Activated CD4-positive, alpha-beta T cell treated with anti-CD3 and anti-CD28 coated beads, Interleukin-2, amount 50 U/mL, for 48 hours (primary cell): ENCODE data around the gene TRAPPC5.

Source experiments
- DNase-seq, 2 experiments: peaks; one replicate each; pipeline ENCODE4 v3.0.0-alpha.2; 2020

The TRAPPC5 gene

DNA sequence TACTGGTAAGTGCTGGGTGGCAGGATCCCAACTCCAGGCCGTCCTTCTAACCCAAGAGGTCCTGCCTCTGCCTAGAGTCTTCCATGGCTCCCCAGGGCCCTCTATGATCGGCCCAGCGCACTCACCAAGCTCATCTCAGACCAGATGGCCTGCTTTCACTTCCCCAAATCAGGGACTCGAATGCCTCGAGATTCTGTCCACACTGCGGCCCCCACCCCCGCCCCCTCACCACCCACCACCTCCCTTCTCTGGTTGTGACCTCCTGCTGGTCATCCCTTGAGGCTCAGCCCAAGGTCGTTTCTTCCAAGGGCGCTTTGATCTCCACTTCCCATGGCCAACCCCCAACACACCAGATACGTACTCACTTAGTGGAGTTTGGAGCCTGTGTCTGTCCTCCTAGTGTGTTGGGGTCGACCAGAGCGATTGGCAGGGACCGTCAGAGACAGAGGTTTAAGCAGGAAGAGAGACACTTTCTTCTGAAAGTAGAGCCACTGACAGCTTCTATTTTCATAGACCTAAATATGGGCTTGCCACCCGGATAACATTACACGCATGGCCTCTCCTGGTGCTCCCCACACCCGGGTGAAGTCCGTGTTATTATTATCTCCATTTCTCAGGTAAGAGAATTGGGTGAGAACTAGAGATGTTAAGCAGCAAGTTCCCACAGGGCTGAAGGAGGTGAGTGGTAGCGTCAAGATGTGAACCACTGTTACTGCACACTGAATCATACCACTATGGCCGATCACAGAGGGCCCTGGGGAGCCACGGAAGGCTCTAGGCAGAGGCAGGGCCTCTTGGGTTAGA, 21.2 kb downstream of the TRAPPC5 start, which contains the start of gene FCER2:
FCER2 (minus strand) TSS at position 478 of the 804 bp plus-strand sequence. CDS start 2,371 bp downstream, outside the sequence.
- DNase-seq: no peak

DNA sequence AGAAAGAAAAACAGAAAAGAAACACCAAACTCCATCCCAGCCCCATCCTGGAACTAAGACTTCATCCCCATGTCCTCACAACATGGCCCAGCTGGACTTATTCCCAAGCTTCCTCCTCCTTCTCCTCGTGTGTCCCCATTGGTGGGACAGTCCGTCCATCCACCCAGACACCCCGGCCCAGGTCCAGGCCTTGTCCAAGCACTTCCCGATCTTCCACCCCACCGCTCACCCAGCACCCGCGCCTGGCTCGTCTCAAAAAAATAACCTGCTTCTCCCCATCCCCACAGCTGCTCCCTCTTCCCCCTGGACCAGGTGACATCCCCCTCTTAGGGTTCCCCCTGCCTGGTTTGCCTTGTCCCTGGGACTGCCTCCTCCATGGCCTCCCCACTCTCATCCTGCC, 22.7 kb downstream of the TRAPPC5 start:
- DNase-seq: no peak

DNA sequence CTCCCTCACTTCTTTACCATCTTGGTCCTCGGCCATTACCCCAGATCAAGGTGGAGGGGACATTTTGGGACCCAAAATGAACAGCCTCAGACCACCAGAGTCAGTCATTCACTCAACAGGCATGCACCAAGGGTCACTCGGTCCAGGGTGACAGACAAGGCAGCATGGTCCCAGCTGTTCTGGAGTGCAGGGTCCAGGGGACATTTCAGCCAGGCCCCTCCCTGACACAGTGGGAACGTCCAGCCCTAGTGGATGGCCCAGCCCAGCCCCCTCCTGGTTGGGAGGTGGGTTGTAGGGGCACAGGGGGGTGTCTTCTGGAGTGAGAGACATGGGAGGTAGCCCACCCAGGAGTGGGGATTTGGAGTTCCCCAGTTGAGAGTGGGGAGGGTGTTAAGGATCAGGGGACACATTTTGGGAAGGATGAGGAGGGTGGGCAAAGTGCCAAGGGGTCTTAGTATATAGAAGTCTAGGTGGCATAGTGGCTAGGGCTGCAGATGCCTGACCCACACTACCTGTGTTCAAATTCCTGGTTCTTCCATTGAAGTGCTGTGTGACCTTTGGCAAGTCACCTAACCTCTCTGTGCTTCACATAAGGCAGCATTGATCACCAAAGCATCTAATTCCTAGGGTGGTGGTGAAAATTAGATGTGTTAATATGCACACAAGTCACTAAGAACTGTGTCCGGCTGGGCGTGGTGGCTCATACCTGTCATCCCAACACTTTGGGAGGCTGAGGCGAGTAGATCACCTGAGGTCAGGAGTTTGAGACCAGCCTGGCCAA, 23.8 kb downstream of the TRAPPC5 start:
- no peak for DNase-seq

DNA sequence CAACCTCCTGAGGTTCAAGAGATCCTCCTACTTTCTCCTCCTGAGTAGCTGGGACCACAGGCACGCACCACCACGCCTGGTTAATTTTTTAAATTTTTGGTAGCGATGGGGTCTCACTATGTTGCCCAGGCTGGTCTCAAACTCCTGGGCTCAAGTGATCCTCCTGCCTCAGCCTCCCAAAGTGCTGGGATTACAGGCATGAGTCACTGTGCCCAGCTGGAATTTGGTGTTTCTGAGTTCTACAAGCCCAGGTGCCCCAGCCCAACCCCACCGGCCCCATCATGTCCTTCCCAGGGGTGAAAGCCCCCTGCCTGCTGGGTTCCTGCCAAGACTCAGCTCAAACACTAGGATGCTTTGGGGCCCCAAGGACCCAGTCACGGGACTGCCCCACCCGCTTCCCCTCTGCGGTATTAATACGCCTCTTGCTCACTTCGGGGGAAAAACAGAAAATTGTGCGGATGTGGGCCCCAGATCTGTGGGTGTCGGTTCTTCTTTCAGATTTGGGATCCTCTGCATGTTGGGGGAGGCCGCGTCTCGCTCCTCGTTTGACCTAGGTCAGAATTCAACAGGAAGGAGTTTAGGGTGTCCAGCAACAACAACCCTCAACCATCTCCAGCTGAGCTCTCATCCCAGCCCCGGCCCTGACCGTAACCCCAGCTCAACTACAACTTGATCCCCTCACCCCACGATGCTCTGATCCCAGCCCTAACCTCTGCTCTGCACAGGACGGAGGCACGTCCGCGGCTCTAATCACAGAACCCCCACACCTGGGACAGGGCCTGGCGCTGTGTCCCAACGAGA, 25.0 kb downstream of the TRAPPC5 start:
- DNase-seq: peak; percentile 75 to 82

DNA sequence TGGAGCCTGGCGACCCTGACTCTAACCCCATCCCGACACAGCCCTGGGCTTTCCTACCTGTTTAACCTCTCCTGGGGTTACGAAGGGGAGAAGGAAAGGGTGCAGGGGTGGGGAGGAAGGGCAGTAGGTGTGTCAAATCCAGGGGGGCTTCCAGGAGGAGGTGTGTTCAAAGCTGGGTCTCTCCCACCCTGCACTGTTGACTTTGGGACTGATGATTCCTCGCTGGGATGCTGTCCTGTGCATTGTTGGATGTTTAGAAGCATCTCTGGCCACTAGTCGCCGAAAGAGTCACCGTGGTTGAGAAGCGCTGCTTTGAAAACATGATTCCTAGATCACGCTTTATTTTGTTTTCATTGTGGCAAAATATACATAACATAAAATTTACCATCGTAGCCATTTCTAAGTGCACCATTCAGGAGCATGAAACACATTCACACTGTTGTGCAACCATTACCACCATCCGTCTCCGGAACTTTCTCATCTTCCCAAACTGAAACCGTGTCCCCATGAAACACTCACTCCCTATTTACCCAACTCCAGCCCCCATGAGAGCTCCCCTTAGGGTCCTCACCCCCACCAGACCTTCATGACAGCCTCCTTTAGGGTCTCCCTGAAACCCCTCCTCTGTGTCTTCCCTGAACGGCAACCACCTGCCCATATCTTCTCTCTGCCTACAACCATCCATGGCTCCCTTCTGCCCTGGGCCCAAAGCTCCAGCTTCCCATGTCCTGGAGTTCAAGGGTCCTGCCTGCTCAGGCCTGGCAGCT, 25.7 kb downstream of the TRAPPC5 start:
- DNase-seq: no peak

DNA sequence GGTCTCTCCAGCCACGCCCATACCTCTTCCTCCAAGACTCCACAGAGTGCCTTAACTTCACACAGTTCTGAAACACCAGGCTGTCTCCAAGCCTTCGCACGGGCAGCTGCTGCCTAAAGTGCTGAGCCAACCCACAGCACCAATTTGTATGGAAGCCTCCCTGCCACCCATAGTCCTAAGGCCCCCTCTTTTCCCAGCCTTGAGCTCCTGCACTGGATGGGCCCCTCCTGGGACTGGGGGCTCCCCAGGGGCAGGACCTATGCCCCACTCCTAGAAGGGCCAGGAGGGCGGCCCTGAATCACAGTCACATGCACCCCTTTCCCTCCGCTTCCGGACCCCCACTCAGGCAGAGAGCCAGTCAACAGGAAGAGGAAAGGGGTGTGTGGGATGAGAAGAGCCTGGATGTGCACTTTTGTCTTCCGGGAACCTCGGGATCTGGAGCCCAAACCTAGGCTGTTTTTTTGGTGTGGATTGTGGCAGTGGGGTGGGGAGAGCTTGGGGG, 26.4 kb downstream of the TRAPPC5 start:
- no peak for DNase-seq

DNA sequence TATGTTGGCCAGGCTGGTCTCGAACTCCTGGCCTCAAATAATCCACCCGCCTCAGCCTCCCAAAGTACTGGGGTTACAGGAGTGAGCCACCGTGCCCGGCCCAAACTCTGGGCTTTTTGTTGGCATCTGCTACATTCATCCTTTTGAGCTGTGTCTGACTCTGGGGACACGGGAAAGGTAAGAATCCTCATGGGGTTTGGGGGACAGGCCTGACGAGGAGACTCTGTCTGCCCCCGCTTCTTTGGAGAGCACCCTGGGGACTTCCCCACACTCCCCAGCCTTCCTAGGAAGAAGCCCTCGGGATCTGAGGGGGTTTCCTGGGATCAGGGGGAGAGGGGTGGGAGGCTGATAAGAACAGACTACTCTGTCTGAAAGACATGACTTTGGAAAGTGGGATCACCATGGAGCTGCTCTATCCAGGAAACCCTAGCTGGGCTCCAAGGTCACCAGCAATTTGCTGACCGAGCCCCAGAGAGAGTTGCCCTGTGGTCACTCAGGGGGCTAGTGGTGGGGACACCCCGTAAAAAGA, 29.4 kb downstream of the TRAPPC5 start:
- no peak for DNase-seq

DNA sequence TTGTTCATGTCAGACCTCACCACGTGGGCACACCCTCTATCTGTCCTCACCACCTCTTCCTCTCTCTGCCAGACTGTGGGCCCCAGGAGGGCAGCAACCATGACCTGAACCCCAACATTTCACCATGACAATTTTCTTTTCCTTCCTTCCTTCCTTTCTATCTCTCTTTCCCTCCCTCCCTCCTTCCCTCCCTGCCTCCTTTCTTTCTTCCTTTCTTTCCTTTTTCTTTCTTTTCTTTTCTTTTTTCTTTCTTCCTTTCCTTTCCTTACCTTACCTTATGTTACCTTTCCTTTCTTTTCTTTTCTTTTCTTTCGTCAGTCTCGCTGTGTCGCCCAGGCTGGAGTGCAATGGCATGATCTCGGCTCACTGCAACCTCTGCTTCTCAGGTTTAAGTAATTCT, 30.0 kb downstream of the TRAPPC5 start:
- DNase-seq: no peak

DNA sequence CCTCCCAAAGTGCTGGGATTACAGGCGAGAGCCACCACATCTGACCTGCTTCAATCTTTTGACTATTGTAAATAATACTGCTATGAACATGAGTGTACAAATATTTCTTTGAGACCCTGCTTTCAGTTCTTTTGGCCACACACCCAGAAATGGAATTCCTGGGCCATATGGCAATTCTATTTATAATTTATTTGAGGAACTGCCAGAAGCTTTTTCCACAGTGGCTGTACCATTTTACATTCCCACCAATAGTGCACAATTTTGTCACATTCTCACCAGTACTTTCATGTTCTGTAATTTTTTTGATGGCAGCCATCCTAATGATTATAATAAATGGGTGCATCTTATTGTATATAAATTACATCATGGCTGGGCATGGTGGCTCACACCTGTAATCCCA, 35.0 kb downstream of the TRAPPC5 start:
- no peak for DNase-seq

DNA sequence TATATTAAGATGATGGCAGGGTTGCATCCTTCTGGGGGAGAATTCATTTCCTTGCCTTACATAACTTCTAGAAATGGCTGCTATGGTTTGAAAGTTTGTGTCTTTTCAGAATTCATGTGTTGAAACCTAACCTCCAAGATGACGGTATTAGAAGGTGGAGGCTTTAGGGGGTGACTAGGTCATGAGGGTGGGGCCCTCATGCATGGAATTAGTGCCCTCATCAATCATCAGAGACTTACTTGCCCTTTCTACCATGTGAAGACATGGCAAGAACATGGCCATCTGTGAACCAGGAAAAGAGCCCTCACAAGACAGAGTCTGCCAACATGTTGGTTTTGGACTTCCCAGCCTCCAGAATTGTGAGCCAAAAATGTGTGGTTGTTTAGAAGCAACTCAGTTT, 36.1 kb downstream of the TRAPPC5 start:
- DNase-seq: no peak

DNA sequence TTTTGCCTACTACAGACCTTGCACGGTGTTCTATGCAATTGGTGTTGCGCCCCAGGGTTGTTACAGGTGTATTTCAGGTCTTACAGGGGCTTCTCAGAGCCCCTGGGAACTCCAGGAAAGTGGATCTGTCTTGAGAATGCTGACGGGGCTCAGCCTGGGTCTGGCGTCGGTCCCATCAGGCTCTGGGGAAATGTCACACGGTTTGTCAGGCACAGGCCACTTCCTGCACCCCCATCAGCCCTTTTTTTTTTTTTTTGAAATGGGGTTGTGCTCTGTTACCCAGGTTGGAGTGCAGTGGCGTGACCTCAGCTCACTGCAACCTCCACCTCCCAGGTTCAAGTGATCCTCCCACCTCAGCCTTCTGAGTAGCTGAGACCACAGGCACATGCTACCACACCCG, 38.0 kb downstream of the TRAPPC5 start:
- no peak for DNase-seq

DNA sequence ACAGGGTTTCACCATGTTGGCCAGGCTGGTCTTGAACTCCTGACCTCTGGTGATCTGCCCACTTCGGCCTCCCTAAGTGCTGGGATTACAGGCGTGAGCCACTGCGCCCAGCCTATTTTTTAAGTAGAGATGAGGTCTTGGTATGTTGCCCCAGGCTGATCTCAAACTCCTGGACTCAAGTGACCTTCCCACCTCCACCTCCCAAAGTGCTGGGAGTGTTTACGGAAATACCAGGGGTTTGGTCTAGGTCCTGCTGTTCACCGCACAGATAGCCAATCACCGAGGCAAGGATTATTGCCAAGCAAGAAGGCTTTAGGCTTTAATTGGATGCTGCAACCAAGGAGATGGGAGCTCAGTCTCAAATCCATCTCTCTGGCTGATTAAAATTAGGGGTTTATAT, 39.7 kb downstream of the TRAPPC5 start:
- no peak for DNase-seq

DNA sequence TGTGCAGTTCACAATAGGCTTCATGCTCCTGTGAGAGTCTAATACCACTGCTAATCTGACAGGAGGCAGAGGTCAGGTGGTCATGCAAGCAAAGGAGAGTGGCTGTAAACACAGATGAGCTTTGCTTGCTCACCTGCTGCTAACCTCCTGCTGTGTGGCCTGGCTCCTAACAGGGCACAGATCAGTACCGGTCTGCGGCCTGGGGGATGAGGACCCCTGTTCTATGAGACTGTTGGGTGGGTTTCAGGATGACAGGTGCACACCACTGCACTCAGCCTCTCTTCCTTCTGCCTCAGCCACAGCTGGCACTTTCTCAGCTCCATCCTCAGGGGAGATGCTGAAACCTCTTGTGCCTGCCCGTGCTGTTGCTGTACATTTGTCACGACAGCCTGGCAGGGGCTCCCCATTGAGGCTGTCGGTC, 41.6 kb downstream of the TRAPPC5 start:
- no peak for DNase-seq

DNA sequence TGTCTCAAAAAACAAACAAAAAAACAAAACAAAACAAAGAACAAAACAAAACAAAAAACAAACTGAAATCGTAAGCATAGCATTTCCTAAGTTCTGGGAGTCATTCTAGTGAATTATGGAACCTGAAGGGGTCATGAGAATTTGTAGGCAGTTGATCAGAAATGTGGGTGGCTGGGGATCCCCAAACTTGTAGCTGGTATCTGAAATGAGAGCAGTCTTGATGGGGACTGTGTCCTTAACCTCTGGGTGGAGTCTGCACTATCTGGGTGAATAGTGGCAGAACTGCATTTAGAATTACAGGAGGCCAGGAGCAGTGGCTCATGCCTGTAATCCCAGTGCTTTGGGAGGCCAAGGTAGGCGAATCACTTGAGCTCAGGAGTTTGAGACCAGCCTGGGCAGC, 45.2 kb downstream of the TRAPPC5 start:
- DNase-seq: no peak

DNA sequence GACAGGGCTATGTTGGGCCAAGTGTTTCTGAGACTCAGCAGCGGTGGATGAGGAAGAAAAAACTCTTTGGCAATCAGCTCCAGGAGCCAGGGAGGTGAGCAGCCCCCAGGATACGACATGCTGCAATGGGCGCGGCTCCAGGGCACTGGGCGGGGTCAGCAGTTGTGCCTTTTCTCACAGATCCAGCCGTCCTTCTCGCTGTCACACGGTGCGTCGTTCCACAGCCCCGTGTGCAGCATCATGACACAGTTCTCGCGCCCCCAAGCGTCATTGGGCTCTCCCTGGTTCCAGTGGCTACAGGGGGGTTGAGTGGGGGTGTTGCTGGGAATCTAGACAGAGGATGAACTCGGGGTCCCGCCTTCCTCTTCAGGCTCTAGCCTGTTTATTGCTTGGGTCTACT, 48.6 kb downstream of the TRAPPC5 start:
- DNase-seq: no peak

DNA sequence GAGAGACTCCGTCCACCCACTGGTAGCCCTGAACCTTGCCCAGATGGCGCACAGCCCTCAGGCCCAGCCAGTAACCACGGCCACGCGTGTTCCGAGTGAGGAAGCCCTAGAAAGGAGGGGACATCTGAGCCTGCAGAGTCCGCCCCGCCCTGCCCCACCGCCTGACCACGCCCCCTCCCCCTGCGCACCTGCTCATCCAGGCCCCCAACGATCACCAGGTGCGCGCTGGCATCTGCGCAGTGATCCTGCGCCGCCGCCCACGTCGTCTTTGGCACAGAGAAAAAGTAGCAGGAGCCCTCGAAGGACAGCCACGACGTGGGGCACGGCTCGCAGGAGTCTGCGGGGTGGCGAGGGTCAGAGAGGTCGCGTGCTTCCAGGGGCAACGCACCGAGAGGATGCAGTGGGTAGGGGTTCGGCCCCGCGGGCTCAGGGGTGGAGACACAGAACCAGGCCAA, 49.2 kb downstream of the TRAPPC5 start:
- no peak for DNase-seq

DNA sequence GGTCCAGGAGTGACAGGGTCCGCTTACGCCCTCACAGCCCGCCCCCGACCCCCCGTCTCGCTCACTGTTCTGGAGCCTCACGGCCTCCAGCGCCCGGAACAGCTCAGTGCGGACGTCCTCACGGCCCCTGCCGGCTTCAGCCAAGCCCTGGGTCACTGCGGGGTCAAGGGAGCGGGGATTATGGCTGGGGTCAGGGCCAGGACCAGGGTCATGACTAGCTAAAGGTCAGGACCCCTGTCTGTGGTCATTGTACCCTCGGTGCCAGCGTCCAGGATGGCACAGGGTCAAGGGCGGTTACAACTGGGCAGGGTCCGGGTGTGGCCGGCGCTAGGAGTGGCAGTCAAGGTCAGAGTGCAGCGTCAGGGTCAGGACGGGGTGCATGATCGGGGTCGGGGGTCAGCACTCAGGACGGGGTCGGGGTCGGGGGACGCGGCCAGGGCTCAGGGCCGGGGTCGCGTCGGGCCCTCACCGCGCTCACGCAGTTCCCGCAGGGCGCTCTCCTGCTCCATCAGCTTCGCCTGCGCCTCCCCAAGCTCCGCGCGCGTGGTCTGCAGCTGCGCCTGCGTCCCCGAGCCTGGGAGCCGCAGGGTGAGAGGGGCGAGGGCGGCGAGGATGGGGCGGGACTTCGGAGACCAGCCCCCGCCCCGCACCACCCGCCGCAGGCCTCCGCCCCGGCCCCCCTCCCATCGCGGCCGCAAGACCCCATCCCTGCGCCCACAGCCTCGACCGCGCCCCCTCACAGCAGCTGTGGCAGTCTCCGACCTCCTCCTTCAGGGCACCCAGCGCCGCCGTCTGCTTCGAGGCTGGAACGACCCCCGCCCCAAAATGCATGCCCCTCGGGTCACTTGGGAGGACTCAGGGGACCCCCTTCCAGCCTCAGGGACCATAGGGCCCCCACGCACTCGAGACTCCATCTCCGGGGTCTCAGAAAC, 49.9 kb downstream of the TRAPPC5 start:
- no peak for DNase-seq

DNA sequence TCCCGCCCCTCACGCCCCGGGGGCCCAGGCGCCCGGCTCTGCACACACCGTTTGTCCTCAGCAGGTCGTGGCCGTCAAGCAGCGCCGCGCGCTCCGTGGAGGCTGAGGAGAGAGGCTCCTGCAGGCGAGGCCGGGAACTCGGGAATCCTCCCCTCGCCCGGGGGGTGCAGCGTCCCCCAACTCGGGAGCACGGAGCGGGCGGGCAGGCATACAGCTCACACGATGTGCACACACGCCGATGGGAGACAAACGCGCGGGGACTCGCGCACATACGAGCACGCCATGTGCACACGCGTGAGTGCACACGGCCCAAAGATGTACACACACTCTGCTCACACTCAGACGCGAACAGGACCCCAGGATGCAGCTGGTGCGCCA, 50.6 kb downstream of the TRAPPC5 start:
- no peak for DNase-seq

DNA sequence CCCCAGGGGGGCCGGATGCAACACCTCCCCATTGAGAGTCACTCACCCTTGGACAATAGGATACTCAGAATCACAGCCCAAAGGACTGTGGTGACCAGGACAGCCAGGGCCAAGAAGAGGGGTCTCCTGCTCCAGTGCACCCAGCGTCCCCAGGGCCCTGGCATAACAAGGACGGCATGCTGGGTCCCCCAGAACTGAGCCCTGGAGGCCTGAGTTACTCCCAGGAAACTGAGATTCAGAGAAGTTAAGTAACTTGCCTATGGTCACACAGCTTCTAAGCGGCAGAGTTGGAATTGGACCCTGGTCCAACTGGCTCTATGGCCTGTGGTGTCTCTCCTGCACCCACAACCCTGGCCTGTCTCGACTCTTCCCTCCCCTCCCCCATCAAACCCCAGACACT, 51.0 kb downstream of the TRAPPC5 start:
- DNase-seq: no peak

DNA sequence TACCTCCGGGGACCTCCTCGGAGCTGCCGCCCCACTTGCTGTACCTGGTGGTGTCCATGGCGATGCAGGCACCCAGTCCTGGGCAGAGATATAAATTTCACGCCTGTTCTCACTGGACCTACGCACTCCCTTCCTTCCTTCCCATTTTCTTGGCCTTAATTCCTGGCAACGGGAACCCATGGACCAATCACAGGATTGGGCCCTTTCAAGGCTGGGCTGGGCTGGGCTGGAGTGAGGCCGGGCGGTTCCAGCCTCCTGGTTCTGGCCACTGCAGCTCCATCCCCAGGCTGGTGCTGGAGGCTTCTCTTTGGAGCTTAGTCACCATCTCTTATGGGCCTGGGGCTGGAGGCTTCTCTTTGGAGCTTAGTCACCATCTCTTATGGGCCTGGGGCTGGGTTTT, 51.4 kb downstream of the TRAPPC5 start, which contains the start of gene CLEC4G:
CLEC4G (minus strand) TSS at position 66 of the 400 bp plus-strand sequence; CDS start at position 58, 8 bp downstream.
- DNase-seq: no peak

DNA sequence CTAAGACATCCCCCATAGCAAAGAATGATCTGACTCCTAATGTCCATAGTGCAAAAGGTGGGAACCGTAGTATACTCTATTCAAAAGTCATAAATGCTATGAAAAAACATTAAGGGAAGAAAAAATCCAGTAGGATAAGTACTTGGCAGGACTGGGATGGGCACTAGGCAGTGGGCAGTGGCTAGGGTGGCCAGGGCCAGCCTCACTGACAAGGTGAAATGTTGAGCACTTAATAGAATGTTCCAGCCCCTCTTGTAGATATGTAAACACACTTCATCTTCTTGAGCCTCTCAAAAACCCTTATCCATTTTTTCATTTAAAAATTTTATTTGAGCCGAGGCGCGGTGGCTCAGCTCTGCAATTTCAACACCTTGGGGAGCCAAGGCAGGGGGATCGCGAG, 52.7 kb downstream of the TRAPPC5 start:
- no peak for DNase-seq
